SK-N-SH (cell line): Measurements from ENCODE around the gene LRCH2. TPM values are rescaled to one million over a fixed set of nuclear protein-coding genes. Genes with fewer than 3 reads are reported as not detected.
A peak's percentile ranks its signal among the peaks of the same experiment; 100 is the strongest.

Experiments
- CTCF ChIA-PET: fragments of 300-600, 350-600 bp; formaldehyde crosslinking; extraction: SDS; loops from one replicate; lab custom pipeline; 2021; lab: Yijun Ruan, JAX
- POLR2A ChIA-PET: fragments of 350-600 bp; sonication (Branson Sonifier 250); formaldehyde crosslinking; extraction: SDS; loops from one replicate; lab custom pipeline; 2020; ENCODE audit warnings: antibody characterized with exemption, inconsistent platforms; lab: Yijun Ruan, JAX
- DNase-seq: peaks from one replicate; pipeline ENCODE4 v3.0.0; 2012
- H2AFZ ChIP-seq: fragments of 200-600 bp; sonication (generic); 2 replicates; pipeline ENCODE4 v1.8.1; 2016; ENCODE audit warnings: antibody characterized with exemption, mild to moderate bottlenecking, low read depth
- H3F3A ChIP-seq: fragments of 200-600 bp; sonication (generic); replicated peaks from 2 replicates; pipeline ENCODE3; 2016; ENCODE audit warnings: antibody characterized with exemption, mild to moderate bottlenecking; ENCODE audit not compliant: insufficient read depth
- H3K27ac ChIP-seq, 2 experiments: fragments of 200-500 bp in 1 of 2; fragments of 200-600 bp in 1 of 2; sonication (Bioruptor generic) in 1 of 2; sonication (generic), shearing (Covaris generic) in 1 of 2; 2 replicates each; pipeline versions ENCODE4 v1.5.1 to v1.6.1; 2014 to 2016; ENCODE audit warnings: low read depth in 2 of 2, inconsistent platforms in 1 of 2, low read length in 1 of 2, mild to moderate bottlenecking in 1 of 2, mixed read lengths in 1 of 2
- H3K27me3 ChIP-seq: fragments of 200-600 bp; sonication (generic), shearing (Covaris generic); 2 replicates; pipeline ENCODE4 v1.6.1; 2016; ENCODE audit warnings: mixed run types; ENCODE audit not compliant: insufficient read depth
- H3K36me3 ChIP-seq, 2 experiments: fragments of 200-500 bp in 1 of 2; fragments of 200-600 bp in 1 of 2; sonication (Bioruptor generic) in 1 of 2; sonication (generic) in 1 of 2; replicated peaks in 1 of 2; 2 replicates each; pipeline versions ENCODE3 to v1.5.1; 2014 to 2016; ENCODE audit warnings: low read length in 1 of 2, mild to moderate bottlenecking in 1 of 2; ENCODE audit not compliant: insufficient read depth in 2 of 2, control insufficient read depth in 1 of 2
- H3K4me1 ChIP-seq, 2 experiments: fragments of 200-500 bp in 1 of 2; fragments of 200-600 bp in 1 of 2; sonication (Bioruptor generic) in 1 of 2; sonication (generic), shearing (Covaris generic) in 1 of 2; 2 replicates each; pipeline versions ENCODE4 v1.5.1 to v1.6.1; 2014 to 2016; ENCODE audit warnings: low read depth in 1 of 2, low read length in 1 of 2, mixed run types in 1 of 2; ENCODE audit not compliant: insufficient read depth in 2 of 2, control insufficient read depth in 1 of 2
- H3K4me2 ChIP-seq: fragments of 200-600 bp; sonication (generic), shearing (Covaris generic); 2 replicates; pipeline ENCODE4 v1.6.1; 2017; ENCODE audit warnings: mixed run types
- H3K4me3 ChIP-seq, 2 experiments: fragments of 200-500 bp in 1 of 2; fragments of 200-600 bp in 1 of 2; sonication (Bioruptor generic) in 1 of 2; sonication (generic), shearing (Covaris generic) in 1 of 2; 2 replicates each; pipeline versions ENCODE4 v1.5.1 to v1.8.1; 2014 to 2016; ENCODE audit warnings: low read depth in 2 of 2, inconsistent platforms in 1 of 2, low read length in 1 of 2, mild to moderate bottlenecking in 1 of 2, mixed read lengths in 1 of 2, moderate library complexity in 1 of 2
- H3K79me2 ChIP-seq: fragments of 200-600 bp; sonication (generic); 2 replicates; pipeline ENCODE4 v1.8.1; 2017; ENCODE audit warnings: mild to moderate bottlenecking; ENCODE audit not compliant: insufficient read depth
- H3K9ac ChIP-seq: fragments of 200-600 bp; sonication (generic); 2 replicates; pipeline ENCODE4 v1.6.1; 2017; ENCODE audit warnings: mixed run types
- H3K9me2 ChIP-seq: fragments of 200-600 bp; sonication (generic); 2 replicates; pipeline ENCODE4 v1.6.1; 2017; ENCODE audit warnings: mixed run types
- H3K9me3 ChIP-seq: fragments of 200-600 bp; sonication (generic); 2 replicates; pipeline ENCODE4 v1.6.1; 2017; ENCODE audit warnings: mixed run types, mild to moderate bottlenecking, moderate library complexity
- H4K20me1 ChIP-seq: fragments of 200-600 bp; sonication (generic); 2 replicates; pipeline ENCODE4 v1.6.1; 2017; ENCODE audit warnings: mild to moderate bottlenecking, mixed run types; ENCODE audit not compliant: insufficient read depth
- ELF1 ChIP-seq: IDR thresholded peaks from 2 replicates; pipeline ENCODE4 v1.4.0; 2012
- EZH2phosphoT487 ChIP-seq: fragments of 200-600 bp; sonication (generic); IDR thresholded peaks from 2 replicates; pipeline ENCODE4 v1.6.1; 2017; ENCODE audit warnings: low read depth, mixed run types, mild to moderate bottlenecking, antibody characterized with exemption, moderate library complexity, borderline replicate concordance
- JUND ChIP-seq: IDR thresholded peaks from 2 replicates; pipeline ENCODE4 v1.4.0; 2012
- NFIC ChIP-seq: IDR thresholded peaks from 2 replicates; pipeline ENCODE4 v1.4.0; 2012; ENCODE audit warnings: borderline replicate concordance
- PBX3 ChIP-seq: IDR thresholded peaks from 2 replicates; pipeline ENCODE4; 2012
- POLR2AphosphoS5 ChIP-seq: IDR thresholded peaks from 2 replicates; pipeline ENCODE4 v1.6.1; 2012; ENCODE audit warnings: low read depth, low read length
- REST ChIP-seq: IDR thresholded peaks from 2 replicates; pipeline ENCODE4 v1.6.1; 2012; ENCODE audit warnings: mild to moderate bottlenecking, low read depth, low read length, moderate library complexity
- RXRA ChIP-seq: IDR thresholded peaks from 2 replicates; pipeline ENCODE4 v1.4.0; 2012; ENCODE audit warnings: low read depth, mild to moderate bottlenecking, borderline replicate concordance
- TCF12 ChIP-seq: IDR thresholded peaks from 2 replicates; pipeline ENCODE4 v1.4.0; 2012
- USF2 ChIP-seq: fragments of 150-350 bp; IDR thresholded peaks from 2 replicates; pipeline ENCODE4 v1.6.1; 2017; ENCODE audit warnings: antibody characterized with exemption, low read length, low read depth, borderline replicate concordance
- YY1 ChIP-seq: IDR thresholded peaks from 2 replicates; pipeline ENCODE4 v1.4.0; 2012; ENCODE audit warnings: low read depth, mild to moderate bottlenecking
- WGBS: methylation state at CpG from one replicate; pipeline ENCODE4 v1.1.6; 2017; ENCODE audit warnings: low lambda C conversion rate; 5-methylcytosine and 5-hydroxymethylcytosine counted together
- polyA plus RNA-seq, 3 experiments: library from polyadenylated mRNA; depleted of rRNA; stranded (reverse); fragments of >200 nt; gene quantifications; 2 replicates each; pipeline ENCODE4 v1.2.3, GENCODE V29; 2012
- TF ChIP-seq, protein P1 (sequence below): fragments of 200-600 bp; sonication (generic); IDR thresholded peaks from 2 replicates; pipeline ENCODE4 v1.6.1; 2017; ENCODE audit warnings: antibody characterized with exemption, mild to moderate bottlenecking, moderate library complexity

The LRCH2 gene
- polyA plus RNA-seq, 1 of the 3 experiments (the other 2 are of a cell fraction), result 1.7 TPM

GRCh38 chrX:115089419-115089818 is 144.5 kb downstream of the LRCH2 start:
- Histone ChIP-seq H3K9me2 (no peaks in the 10 kb centered on the region), H3K27ac (no peak overlapping the region), H3K27me3 (no peaks in the 10 kb centered on the region), H2AFZ (no peak overlapping the region), H3K4me1 (no peaks in the 10 kb centered on the region), H4K20me1 (no peaks in the 10 kb centered on the region), H3K4me3 (no peak overlapping the region), H3K79me2 (no peaks in the 10 kb centered on the region), H3K9ac (no peak overlapping the region), H3F3A (no peaks in the 10 kb centered on the region), H3K36me3 (no peaks in the 10 kb centered on the region), H3K4me2 (no peak overlapping the region), H3K9me3 (no peaks in the 10 kb centered on the region)
- ChIA-PET POLR2A (no interaction called here), CTCF (no interaction called here)
- DNase-seq, result no peak
- TF ChIP-seq REST, result no peak
- TF ChIP-seq ELF1, result no peak
- TF ChIP-seq NFIC, result no peak
- no peak for TF ChIP-seq YY1
- TF ChIP-seq PBX3, result no peak
- WGBS, result 38% methylated on average over 1 of the region's 1 CpG

DNA sequence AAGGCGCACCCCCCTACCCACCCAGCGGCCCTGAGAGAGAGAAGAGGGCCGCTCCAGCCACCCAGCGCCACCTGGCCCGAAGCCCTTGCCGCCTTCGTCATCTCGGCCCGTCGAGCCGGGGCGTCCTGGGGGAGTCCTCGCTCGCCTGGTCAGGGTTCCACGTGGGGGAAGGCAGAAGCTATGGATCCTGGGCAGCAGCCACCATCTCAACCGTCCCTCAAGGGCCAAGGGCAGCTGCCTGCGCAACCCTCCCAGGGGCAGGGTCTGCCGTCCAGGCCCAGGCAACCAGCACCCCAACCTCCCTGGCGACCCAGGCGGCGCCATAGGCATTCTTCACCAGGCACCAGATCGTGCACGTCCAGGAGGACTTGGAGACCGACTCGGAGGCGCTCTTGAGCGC is 165.0 kb downstream of the LRCH2 start:
- no peak overlapping the region for H3K9ac ChIP-seq
- H3K36me3 ChIP-seq, result no peaks in the 10 kb centered on the region
- H4K20me1 ChIP-seq, result no peaks in the 10 kb centered on the region
- ChIA-PET POLR2A (no interaction called here), CTCF (no interaction called here)
- H3K4me2 ChIP-seq, result no peak overlapping the region
- no peaks in the 10 kb centered on the region for H3K9me3 ChIP-seq
- peaks cover 3% of the 10 kb centered on the region for H3F3A ChIP-seq
- H3K4me1 ChIP-seq, result 0 out of 4 replicates have a peak, but pooled peaks cover 0 to 3% of the 10 kb centered on the region in 2 experiments
- no peak overlapping the region for H3K4me3 ChIP-seq
- no peak overlapping the region for H3K27ac ChIP-seq
- no peak overlapping the region for H2AFZ ChIP-seq
- peak; percentile 3 for DNase-seq
- no peaks in the 10 kb centered on the region for H3K27me3 ChIP-seq
- WGBS, result 54% methylated on average over 7 of the region's 27 CpGs
- no peaks in the 10 kb centered on the region for H3K9me2 ChIP-seq
- no peaks in the 10 kb centered on the region for H3K79me2 ChIP-seq
- TF ChIP-seq TCF12, result no peak
- TF ChIP-seq EZH2phosphoT487, result no peak
- no peak for TF ChIP-seq ELF1

GRCh38 chrX:115067812-115068211 is 166.1 kb downstream of the LRCH2 start:
- WGBS, result 4% methylated on average over 2 of the region's 2 CpGs
- Histone ChIP-seq H3K9ac (no peak overlapping the region), H4K20me1 (no peaks in the 10 kb centered on the region), H3K36me3 (no peaks in the 10 kb centered on the region), H3K4me2 (no peak overlapping the region), H3K27ac (peak overlapping the region; percentile 50 to 73; a peak in 2 of 4 replicates), H3K4me1 (0 out of 4 replicates have a peak, but pooled peaks cover 0 to 3% of the 10 kb centered on the region in 2 experiments), H3F3A (peaks cover 3% of the 10 kb centered on the region), H3K79me2 (no peaks in the 10 kb centered on the region), H3K9me2 (no peaks in the 10 kb centered on the region), H3K9me3 (no peaks in the 10 kb centered on the region), H2AFZ (peak overlapping the region; percentile 30; the same call in 1 of the 2 replicates), H3K4me3 (no peak overlapping the region), H3K27me3 (no peaks in the 10 kb centered on the region)
- ChIA-PET CTCF (no interaction called here), POLR2A (no interaction called here)
- no peak for DNase-seq
- TF ChIP-seq NFIC, result no peak; the same call in 1 of the 2 replicates
- TF ChIP-seq POLR2AphosphoS5, result no peak
- TF ChIP-seq USF2, result no peak
- TF ChIP-seq, protein P1, sequence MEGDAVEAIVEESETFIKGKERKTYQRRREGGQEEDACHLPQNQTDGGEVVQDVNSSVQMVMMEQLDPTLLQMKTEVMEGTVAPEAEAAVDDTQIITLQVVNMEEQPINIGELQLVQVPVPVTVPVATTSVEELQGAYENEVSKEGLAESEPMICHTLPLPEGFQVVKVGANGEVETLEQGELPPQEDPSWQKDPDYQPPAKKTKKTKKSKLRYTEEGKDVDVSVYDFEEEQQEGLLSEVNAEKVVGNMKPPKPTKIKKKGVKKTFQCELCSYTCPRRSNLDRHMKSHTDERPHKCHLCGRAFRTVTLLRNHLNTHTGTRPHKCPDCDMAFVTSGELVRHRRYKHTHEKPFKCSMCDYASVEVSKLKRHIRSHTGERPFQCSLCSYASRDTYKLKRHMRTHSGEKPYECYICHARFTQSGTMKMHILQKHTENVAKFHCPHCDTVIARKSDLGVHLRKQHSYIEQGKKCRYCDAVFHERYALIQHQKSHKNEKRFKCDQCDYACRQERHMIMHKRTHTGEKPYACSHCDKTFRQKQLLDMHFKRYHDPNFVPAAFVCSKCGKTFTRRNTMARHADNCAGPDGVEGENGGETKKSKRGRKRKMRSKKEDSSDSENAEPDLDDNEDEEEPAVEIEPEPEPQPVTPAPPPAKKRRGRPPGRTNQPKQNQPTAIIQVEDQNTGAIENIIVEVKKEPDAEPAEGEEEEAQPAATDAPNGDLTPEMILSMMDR, result no peak
- no peak for TF ChIP-seq JUND
- no peak for TF ChIP-seq RXRA
- no peak for TF ChIP-seq TCF12
